ENCODE results near the gene PACS1.

GRCh38 chr11:66268244-66268951, 198.3 kb downstream of the PACS1 start, which contains the start of gene RAB1B:
- TF ChIP-seq POLR2A (IDR thresholded peaks at IDR 0.05; ENCODE audit: low read depth) = peak; percentile 57
- peak; percentile 96 to 97 for TF ChIP-seq POLR2AphosphoS5 (IDR thresholded peaks at IDR 0.05)
- TF ChIP-seq CTCF (IDR thresholded peaks at IDR 0.05) = no peak
